ENCODE data around the gene EPS8L3.
"Not testable (repeated sequence)": the region's sequence is repeated elsewhere in the genome, so short reads cannot be mapped to it uniquely, and the experiment has no call there.

EPS8L3 gene

GRCh38 chr1:109782514-109782913 is 18.8 kb upstream of the EPS8L3 start:
- DNase-seq (ENCODE audit: extremely low read depth in 1 of 2, low read depth in 1 of 2), result no peak

- DNase-seq (ENCODE audit: extremely low read depth in 1 of 2, low read depth in 1 of 2), result no peak
Measured at GRCh38 chr1:109781806-109782205, 18.1 kb upstream of the EPS8L3 start.

- no peak for DNase-seq (ENCODE audit: extremely low read depth in 1 of 2, low read depth in 1 of 2)
Measured at GRCh38 chr1:109780982-109781381, 17.3 kb upstream of the EPS8L3 start.

- DNase-seq (ENCODE audit: extremely low read depth in 1 of 2, low read depth in 1 of 2), result no peak
Measured at GRCh38 chr1:109777980-109778625, 14.4 kb upstream of the EPS8L3 start.

- DNase-seq (ENCODE audit: extremely low read depth in 1 of 2, low read depth in 1 of 2), result no peak
Measured at GRCh38 chr1:109777436-109777835, 13.7 kb upstream of the EPS8L3 start.

- DNase-seq (ENCODE audit: extremely low read depth in 1 of 2, low read depth in 1 of 2), result peak; percentile 57 to 69
Measured at GRCh38 chr1:109776911-109777310, 13.2 kb upstream of the EPS8L3 start.

GRCh38 chr1:109776206-109776835 is 12.6 kb upstream of the EPS8L3 start:
- DNase-seq (ENCODE audit: extremely low read depth in 1 of 2, low read depth in 1 of 2), result no peak

GRCh38 chr1:109775398-109775797 is 11.7 kb upstream of the EPS8L3 start:
- no peak for DNase-seq (ENCODE audit: extremely low read depth in 1 of 2, low read depth in 1 of 2)

- DNase-seq (ENCODE audit: extremely low read depth in 1 of 2, low read depth in 1 of 2), result no peak
Measured at GRCh38 chr1:109773900-109774485, 10.3 kb upstream of the EPS8L3 start.

- peak in 1 of 2 donors; percentile 63 for DNase-seq (ENCODE audit: extremely low read depth in 1 of 2, low read depth in 1 of 2)
Measured at GRCh38 chr1:109773203-109773899, 9.6 kb upstream of the EPS8L3 start.

- DNase-seq (ENCODE audit: extremely low read depth in 1 of 2, low read depth in 1 of 2), result no peak
Measured at GRCh38 chr1:109772658-109773202, 9.0 kb upstream of the EPS8L3 start.

GRCh38 chr1:109771712-109772657 is 8.3 kb upstream of the EPS8L3 start:
- DNase-seq (ENCODE audit: extremely low read depth in 1 of 2, low read depth in 1 of 2), result no peak

- no peak for DNase-seq (ENCODE audit: extremely low read depth in 1 of 2, low read depth in 1 of 2)
Measured at GRCh38 chr1:109770331-109771095, 6.8 kb upstream of the EPS8L3 start.

- no peak for DNase-seq (ENCODE audit: extremely low read depth in 1 of 2, low read depth in 1 of 2)
Measured at GRCh38 chr1:109769330-109770078, 5.8 kb upstream of the EPS8L3 start.

GRCh38 chr1:109768820-109769219 is 5.1 kb upstream of the EPS8L3 start:
- DNase-seq (ENCODE audit: extremely low read depth in 1 of 2, low read depth in 1 of 2), result no peak

GRCh38 chr1:109768335-109768650 is 4.6 kb upstream of the EPS8L3 start:
- DNase-seq (ENCODE audit: extremely low read depth in 1 of 2, low read depth in 1 of 2), result no peak

- no peak for DNase-seq (ENCODE audit: extremely low read depth in 1 of 2, low read depth in 1 of 2)
Measured at GRCh38 chr1:109767637-109768334, 4.1 kb upstream of the EPS8L3 start.

- not testable (repeated sequence) for DNase-seq (ENCODE audit: extremely low read depth in 1 of 2, low read depth in 1 of 2)
Measured at GRCh38 chr1:109766991-109767636, 3.4 kb upstream of the EPS8L3 start.
